Measurements from ENCODE around the gene DTD1. TPM values are rescaled to one million over a fixed set of nuclear protein-coding genes. Genes with fewer than 3 reads are reported as not detected.

DTD1 gene
- polyA plus RNA-seq, 2 donors: 9.7 to 27.4 TPM

GRCh38 chr20:18650224-18650623 is 62.4 kb downstream of the DTD1 start:
- no peak overlapping the region for H3K4me3 ChIP-seq (ENCODE audit: low read depth in 1 of 2, low read length in 2 of 2)
- H3K36me3 ChIP-seq (ENCODE audit: control insufficient read depth in 2 of 2, insufficient read depth in 2 of 2, low read length in 1 of 2): no peaks in the 10 kb centered on the region
- 90 to 91% methylated on average over 5 of the region's 5 CpGs for WGBS, 2 donors
- H3K4me1 ChIP-seq (ENCODE audit: control insufficient read depth in 2 of 2, insufficient read depth in 2 of 2, low read length in 1 of 2): peaks cover 0 to 2% of the 10 kb centered on the region in 2 donors
- H3K27me3 ChIP-seq (ENCODE audit: control insufficient read depth in 1 of 2, insufficient read depth in 2 of 2, low read length in 2 of 2): no peaks in the 10 kb centered on the region
- no peaks in the 10 kb centered on the region for H3K9me3 ChIP-seq (ENCODE audit: control insufficient read depth in 2 of 2, insufficient read depth in 1 of 2, low read depth in 1 of 2, low read length in 1 of 2)
- H3K27ac ChIP-seq (ENCODE audit: low read depth in 2 of 2, low read length in 1 of 2): no peak overlapping the region

GRCh38 chr20:18653736-18654447 is 66.0 kb downstream of the DTD1 start:
- no peaks in the 10 kb centered on the region for H3K27me3 ChIP-seq (ENCODE audit: control insufficient read depth in 1 of 2, insufficient read depth in 2 of 2, low read length in 2 of 2)
- H3K27ac ChIP-seq (ENCODE audit: low read depth in 2 of 2, low read length in 1 of 2): no peak overlapping the region
- H3K36me3 ChIP-seq (ENCODE audit: control insufficient read depth in 2 of 2, insufficient read depth in 2 of 2, low read length in 1 of 2): no peaks in the 10 kb centered on the region
- no peaks in the 10 kb centered on the region for H3K9me3 ChIP-seq (ENCODE audit: control insufficient read depth in 2 of 2, insufficient read depth in 1 of 2, low read depth in 1 of 2, low read length in 1 of 2)
- no peak overlapping the region for H3K4me3 ChIP-seq (ENCODE audit: low read depth in 1 of 2, low read length in 2 of 2)
- 28 to 66% methylated on average over 1 of the region's 1 CpG for WGBS, 2 donors
- H3K4me1 ChIP-seq (ENCODE audit: control insufficient read depth in 2 of 2, insufficient read depth in 2 of 2, low read length in 1 of 2): peaks cover 0 to 3% of the 10 kb centered on the region in 2 donors

- H3K4me3 ChIP-seq (ENCODE audit: low read depth in 1 of 2, low read length in 2 of 2): no peak overlapping the region
These were observed 66.6 kb downstream of the DTD1 start for GRCh38 chr20:18654448-18654773.

GRCh38 chr20:18657575-18657974 is 69.7 kb downstream of the DTD1 start:
- peaks cover 0 to 3% of the 10 kb centered on the region in 2 donors for H3K4me1 ChIP-seq (ENCODE audit: control insufficient read depth in 2 of 2, insufficient read depth in 2 of 2, low read length in 1 of 2)
- H3K27ac ChIP-seq (ENCODE audit: low read depth in 2 of 2, low read length in 1 of 2): no peak overlapping the region
- H3K27me3 ChIP-seq (ENCODE audit: control insufficient read depth in 1 of 2, insufficient read depth in 2 of 2, low read length in 2 of 2): no peaks in the 10 kb centered on the region
- H3K36me3 ChIP-seq (ENCODE audit: control insufficient read depth in 2 of 2, insufficient read depth in 2 of 2, low read length in 1 of 2): no peaks in the 10 kb centered on the region
- H3K9me3 ChIP-seq (ENCODE audit: control insufficient read depth in 2 of 2, insufficient read depth in 1 of 2, low read depth in 1 of 2, low read length in 1 of 2): no peaks in the 10 kb centered on the region
- WGBS, 2 donors: 68 to 74% methylated on average over 4 of the region's 4 CpGs
- no peak overlapping the region for H3K4me3 ChIP-seq (ENCODE audit: low read depth in 1 of 2, low read length in 2 of 2)

More at GRCh38 chr20:18654448-18654773, 66.6 kb downstream of the DTD1 start:
- 86 to 89% methylated on average over 1 of the region's 1 CpG for WGBS, 2 donors
- no peaks in the 10 kb centered on the region for H3K27me3 ChIP-seq (ENCODE audit: control insufficient read depth in 1 of 2, insufficient read depth in 2 of 2, low read length in 2 of 2)
- peaks cover 0 to 3% of the 10 kb centered on the region in 2 donors for H3K4me1 ChIP-seq (ENCODE audit: control insufficient read depth in 2 of 2, insufficient read depth in 2 of 2, low read length in 1 of 2)
- no peaks in the 10 kb centered on the region for H3K9me3 ChIP-seq (ENCODE audit: control insufficient read depth in 2 of 2, insufficient read depth in 1 of 2, low read depth in 1 of 2, low read length in 1 of 2)
- H3K27ac ChIP-seq (ENCODE audit: low read depth in 2 of 2, low read length in 1 of 2): no peak overlapping the region
- no peaks in the 10 kb centered on the region for H3K36me3 ChIP-seq (ENCODE audit: control insufficient read depth in 2 of 2, insufficient read depth in 2 of 2, low read length in 1 of 2)

GRCh38 chr20:18662279-18663040 is 74.6 kb downstream of the DTD1 start:
- H3K9me3 ChIP-seq (ENCODE audit: control insufficient read depth in 2 of 2, insufficient read depth in 1 of 2, low read depth in 1 of 2, low read length in 1 of 2): no peaks in the 10 kb centered on the region
- no peaks in the 10 kb centered on the region for H3K36me3 ChIP-seq (ENCODE audit: control insufficient read depth in 2 of 2, insufficient read depth in 2 of 2, low read length in 1 of 2)
- H3K27me3 ChIP-seq (ENCODE audit: control insufficient read depth in 1 of 2, insufficient read depth in 2 of 2, low read length in 2 of 2): no peaks in the 10 kb centered on the region
- 91 to 95% methylated on average over 6 of the region's 6 CpGs for WGBS, 2 donors
- no peak overlapping the region for H3K27ac ChIP-seq (ENCODE audit: low read depth in 2 of 2, low read length in 1 of 2)
- H3K4me3 ChIP-seq (ENCODE audit: low read depth in 1 of 2, low read length in 2 of 2): no peak overlapping the region
- peaks cover 0 to 3% of the 10 kb centered on the region in 2 donors for H3K4me1 ChIP-seq (ENCODE audit: control insufficient read depth in 2 of 2, insufficient read depth in 2 of 2, low read length in 1 of 2)

- Histone ChIP-seq H3K27ac (ENCODE audit: low read depth in 2 of 2, low read length in 1 of 2) (no peak overlapping the region), H3K36me3 (ENCODE audit: control insufficient read depth in 2 of 2, insufficient read depth in 2 of 2, low read length in 1 of 2) (no peaks in the 10 kb centered on the region), H3K4me3 (ENCODE audit: low read depth in 1 of 2, low read length in 2 of 2) (no peak overlapping the region), H3K9me3 (ENCODE audit: control insufficient read depth in 2 of 2, insufficient read depth in 1 of 2, low read depth in 1 of 2, low read length in 1 of 2) (no peaks in the 10 kb centered on the region), H3K4me1 (ENCODE audit: control insufficient read depth in 2 of 2, insufficient read depth in 2 of 2, low read length in 1 of 2) (no peaks in the 10 kb centered on the region), H3K27me3 (ENCODE audit: control insufficient read depth in 1 of 2, insufficient read depth in 2 of 2, low read length in 2 of 2) (no peaks in the 10 kb centered on the region)
- 76 to 79% methylated on average over 2 of the region's 2 CpGs for WGBS, 2 donors
These were observed 76.1 kb downstream of the DTD1 start for GRCh38 chr20:18663932-18664331.

GRCh38 chr20:18665135-18665534 is 77.3 kb downstream of the DTD1 start:
- Histone ChIP-seq H3K36me3 (ENCODE audit: control insufficient read depth in 2 of 2, insufficient read depth in 2 of 2, low read length in 1 of 2) (no peaks in the 10 kb centered on the region), H3K9me3 (ENCODE audit: control insufficient read depth in 2 of 2, insufficient read depth in 1 of 2, low read depth in 1 of 2, low read length in 1 of 2) (no peaks in the 10 kb centered on the region), H3K27me3 (ENCODE audit: control insufficient read depth in 1 of 2, insufficient read depth in 2 of 2, low read length in 2 of 2) (no peaks in the 10 kb centered on the region), H3K4me1 (ENCODE audit: control insufficient read depth in 2 of 2, insufficient read depth in 2 of 2, low read length in 1 of 2) (no peaks in the 10 kb centered on the region), H3K4me3 (ENCODE audit: low read depth in 1 of 2, low read length in 2 of 2) (no peak overlapping the region), H3K27ac (ENCODE audit: low read depth in 2 of 2, low read length in 1 of 2) (no peak overlapping the region)
- WGBS, 2 donors: 81 to 83% methylated on average over 2 of the region's 2 CpGs

- H3K27ac ChIP-seq (ENCODE audit: low read depth in 2 of 2, low read length in 1 of 2): no peak overlapping the region
- 74% methylated on average over 9 of the region's 9 CpGs for WGBS, 2 donors
- no peaks in the 10 kb centered on the region for H3K4me1 ChIP-seq (ENCODE audit: control insufficient read depth in 2 of 2, insufficient read depth in 2 of 2, low read length in 1 of 2)
- no peak overlapping the region for H3K4me3 ChIP-seq (ENCODE audit: low read depth in 1 of 2, low read length in 2 of 2)
- H3K27me3 ChIP-seq (ENCODE audit: control insufficient read depth in 1 of 2, insufficient read depth in 2 of 2, low read length in 2 of 2): no peaks in the 10 kb centered on the region
- H3K36me3 ChIP-seq (ENCODE audit: control insufficient read depth in 2 of 2, insufficient read depth in 2 of 2, low read length in 1 of 2): no peaks in the 10 kb centered on the region
- no peaks in the 10 kb centered on the region for H3K9me3 ChIP-seq (ENCODE audit: control insufficient read depth in 2 of 2, insufficient read depth in 1 of 2, low read depth in 1 of 2, low read length in 1 of 2)
These were observed 79.1 kb downstream of the DTD1 start for GRCh38 chr20:18666803-18667415.

- no peaks in the 10 kb centered on the region for H3K4me1 ChIP-seq (ENCODE audit: control insufficient read depth in 2 of 2, insufficient read depth in 2 of 2, low read length in 1 of 2)
- H3K4me3 ChIP-seq (ENCODE audit: low read depth in 1 of 2, low read length in 2 of 2): no peak overlapping the region
- no peaks in the 10 kb centered on the region for H3K9me3 ChIP-seq (ENCODE audit: control insufficient read depth in 2 of 2, insufficient read depth in 1 of 2, low read depth in 1 of 2, low read length in 1 of 2)
- H3K36me3 ChIP-seq (ENCODE audit: control insufficient read depth in 2 of 2, insufficient read depth in 2 of 2, low read length in 1 of 2): peaks cover 0 to under 1% of the 10 kb centered on the region in 2 donors
- H3K27me3 ChIP-seq (ENCODE audit: control insufficient read depth in 1 of 2, insufficient read depth in 2 of 2, low read length in 2 of 2): no peaks in the 10 kb centered on the region
- H3K27ac ChIP-seq (ENCODE audit: low read depth in 2 of 2, low read length in 1 of 2): no peak overlapping the region
- WGBS, 2 donors: 88 to 95% methylated on average over 15 of the region's 15 CpGs
These were observed 81.6 kb downstream of the DTD1 start for GRCh38 chr20:18669241-18670019.
